GM18520 (cell line): Measurements from ENCODE around the gene RUFY1.
A peak's percentile ranks its signal among the peaks of the same experiment; 100 is the strongest.
"Not testable (repeated sequence)": the region's sequence is repeated elsewhere in the genome, so short reads cannot be mapped to it uniquely, and the experiment has no call there.

Experiments
- ATAC-seq: cut with Tn5 transposase; IDR thresholded peaks from one replicate; pipeline ENCODE4 v1.9.1; 2021; ENCODE audit not compliant: unreplicated experiment

Gene RUFY1

DNA sequence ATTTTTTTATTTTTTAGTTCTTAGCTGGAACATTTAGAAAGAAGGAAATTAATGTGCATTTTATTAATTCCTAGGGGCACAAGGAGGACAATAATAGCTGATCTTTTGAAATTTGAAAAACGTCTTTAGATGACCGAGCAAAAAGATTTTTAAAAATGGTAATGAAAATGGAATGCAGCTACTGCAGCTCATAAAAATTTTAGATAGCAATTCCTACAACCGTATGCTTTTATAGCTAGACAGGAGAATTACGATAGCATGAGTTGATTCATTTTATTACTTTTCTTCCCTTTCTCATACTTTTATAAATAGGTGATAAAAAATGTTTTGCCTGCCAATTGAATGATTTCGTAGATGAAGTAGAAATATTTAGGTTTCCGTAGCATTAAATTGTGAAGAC lies 13.7 kb upstream of the RUFY1 start:
- ATAC-seq = no peak

DNA sequence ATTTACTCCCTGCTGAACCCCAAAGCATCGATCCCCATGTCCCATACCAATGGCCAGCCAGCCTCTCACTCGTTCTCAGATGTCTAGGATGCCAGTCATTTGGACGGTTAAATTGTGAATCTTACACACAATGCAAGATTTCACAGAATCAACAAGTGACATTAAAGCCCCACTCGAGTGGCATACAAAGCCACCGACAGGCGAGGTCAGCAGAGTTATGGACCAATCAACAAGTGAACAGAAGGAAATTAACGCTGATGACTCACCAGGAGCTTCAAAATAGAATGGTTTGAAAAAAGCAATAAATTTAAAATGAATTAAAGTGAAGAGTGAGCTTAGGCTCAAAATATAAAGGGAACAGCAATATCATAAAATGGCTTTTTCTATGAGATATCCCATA lies 8.2 kb upstream of the RUFY1 start:
- no peak for ATAC-seq

- not testable (repeated sequence) for ATAC-seq
These were observed 7.1 kb upstream of the RUFY1 start for GRCh38 chr5:179543275-179543674.

DNA sequence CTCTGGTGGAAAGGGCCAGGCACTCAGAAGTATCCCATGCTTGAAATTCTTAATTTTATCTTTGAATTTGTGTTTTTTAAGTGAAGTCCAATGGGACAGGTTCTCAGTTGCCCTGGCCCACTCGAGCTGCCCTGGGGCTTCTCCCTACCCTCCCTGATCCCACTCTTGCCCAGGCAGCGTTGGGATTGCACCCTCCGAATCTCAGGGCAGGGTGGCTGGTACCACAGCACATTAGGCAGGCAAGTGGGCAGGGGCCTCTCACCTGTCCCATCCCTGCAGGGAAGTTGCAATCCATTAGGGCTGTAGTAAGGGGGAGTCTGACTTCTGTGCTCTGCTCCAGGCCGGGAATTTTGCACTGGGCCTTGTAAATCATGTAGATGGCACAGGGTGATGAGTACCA lies 2.7 kb downstream of the RUFY1 start:
- ATAC-seq = no peak

DNA sequence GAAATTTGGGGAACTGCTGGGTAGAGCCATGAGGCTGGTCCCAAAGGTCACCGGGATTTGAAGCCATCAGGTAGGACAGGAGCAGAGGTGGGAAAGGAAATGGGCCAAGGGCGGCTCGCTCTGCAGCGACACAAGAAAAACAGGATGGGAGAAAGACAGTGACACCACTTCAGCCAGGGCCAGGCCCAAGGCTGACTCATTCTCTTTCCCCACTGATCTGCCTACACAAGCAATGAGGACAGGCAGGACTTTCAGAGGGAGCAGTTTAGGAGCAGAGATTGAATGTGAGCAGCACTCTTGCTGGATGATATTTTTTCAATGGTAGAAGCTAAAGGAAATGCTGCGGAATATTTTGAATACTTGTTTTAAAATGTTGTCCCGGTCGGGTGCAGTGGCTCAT lies 3.5 kb downstream of the RUFY1 start:
- ATAC-seq = no peak

GRCh38 chr5:179554981-179555380 lies 4.6 kb downstream of the RUFY1 start:
- no peak for ATAC-seq

DNA sequence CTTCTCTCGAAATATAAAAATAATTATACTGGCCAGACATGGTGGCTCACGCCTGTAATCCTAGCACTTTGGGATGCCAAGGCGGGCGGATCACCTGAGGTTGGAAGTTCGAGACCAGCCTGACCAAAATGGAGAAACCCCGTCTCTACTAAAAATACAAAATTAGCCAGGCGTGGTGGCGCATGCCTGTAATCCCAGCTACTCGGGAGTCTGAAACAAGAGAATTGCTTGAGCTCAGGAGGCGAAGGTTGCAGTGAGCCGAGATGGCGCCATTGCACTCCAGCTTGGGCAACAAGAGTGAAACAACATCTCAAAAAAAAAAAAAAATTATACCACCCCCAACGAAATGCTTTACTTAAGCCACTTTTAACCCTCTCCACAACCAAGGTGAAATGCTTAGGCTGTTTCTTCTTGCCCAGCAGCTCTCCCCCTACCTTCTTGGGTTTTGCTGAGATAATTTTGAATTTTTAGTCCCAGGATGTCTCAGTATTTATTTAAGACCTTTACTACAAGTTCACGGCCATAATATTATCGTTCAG lies 8.0 kb downstream of the RUFY1 start:
- not testable (repeated sequence) for ATAC-seq

- ATAC-seq = no peak
These were observed 8.6 kb downstream of the RUFY1 start for GRCh38 chr5:179558932-179559283.

DNA sequence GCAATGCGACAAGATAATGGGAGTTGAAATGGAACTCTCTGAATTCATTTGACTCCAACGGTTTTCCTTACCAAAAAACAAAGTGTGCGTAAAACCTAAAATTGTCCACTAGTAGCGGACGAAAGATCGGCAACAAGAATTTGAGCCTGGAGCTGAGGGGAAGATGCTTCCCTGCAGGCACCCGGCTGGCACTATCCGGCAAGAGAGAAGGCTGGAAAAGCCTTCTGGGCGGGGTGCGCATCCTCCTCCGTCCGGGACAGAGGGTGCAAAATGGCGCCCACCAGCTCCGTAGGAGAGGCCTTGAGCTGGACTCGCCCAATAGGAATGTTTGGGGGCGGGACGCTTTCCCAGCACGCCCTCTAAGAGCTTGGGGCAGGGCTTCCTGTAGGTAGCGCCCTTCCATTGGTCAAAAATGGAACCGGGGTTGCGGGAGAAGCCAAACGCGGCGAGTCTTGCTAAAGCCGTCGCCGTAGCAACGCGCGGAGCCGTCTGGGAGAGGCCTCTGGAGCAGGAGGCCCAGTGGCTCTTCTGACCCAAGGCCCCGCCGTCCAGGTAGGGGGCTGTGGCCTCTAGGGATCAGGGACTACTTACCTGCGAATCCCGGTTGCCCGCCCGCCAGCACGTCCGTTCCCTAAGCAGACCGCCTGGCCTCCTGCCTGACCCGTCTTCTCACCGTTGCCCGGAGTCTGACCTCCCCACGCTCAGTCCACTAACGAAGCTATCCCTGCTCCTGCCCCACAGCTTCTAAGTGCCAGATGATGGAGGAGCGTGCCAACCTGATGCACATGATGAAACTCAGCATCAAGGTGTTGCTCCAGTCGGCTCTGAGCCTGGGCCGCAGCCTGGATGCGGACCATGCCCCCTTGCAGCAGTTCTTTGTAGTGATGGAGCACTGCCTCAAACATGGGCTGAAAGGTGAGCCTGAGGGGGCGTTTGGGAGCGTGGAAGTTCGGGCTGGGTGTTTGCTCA lies 9.2 kb downstream of the RUFY1 start:
- ATAC-seq = peak; percentile 98

GRCh38 chr5:179564526-179564925 lies 14.2 kb downstream of the RUFY1 start:
- no peak for ATAC-seq

GRCh38 chr5:179568721-179569120 lies 18.4 kb downstream of the RUFY1 start:
- no peak for ATAC-seq

- no peak for ATAC-seq
These were observed 22.0 kb downstream of the RUFY1 start for GRCh38 chr5:179572386-179572785.

DNA sequence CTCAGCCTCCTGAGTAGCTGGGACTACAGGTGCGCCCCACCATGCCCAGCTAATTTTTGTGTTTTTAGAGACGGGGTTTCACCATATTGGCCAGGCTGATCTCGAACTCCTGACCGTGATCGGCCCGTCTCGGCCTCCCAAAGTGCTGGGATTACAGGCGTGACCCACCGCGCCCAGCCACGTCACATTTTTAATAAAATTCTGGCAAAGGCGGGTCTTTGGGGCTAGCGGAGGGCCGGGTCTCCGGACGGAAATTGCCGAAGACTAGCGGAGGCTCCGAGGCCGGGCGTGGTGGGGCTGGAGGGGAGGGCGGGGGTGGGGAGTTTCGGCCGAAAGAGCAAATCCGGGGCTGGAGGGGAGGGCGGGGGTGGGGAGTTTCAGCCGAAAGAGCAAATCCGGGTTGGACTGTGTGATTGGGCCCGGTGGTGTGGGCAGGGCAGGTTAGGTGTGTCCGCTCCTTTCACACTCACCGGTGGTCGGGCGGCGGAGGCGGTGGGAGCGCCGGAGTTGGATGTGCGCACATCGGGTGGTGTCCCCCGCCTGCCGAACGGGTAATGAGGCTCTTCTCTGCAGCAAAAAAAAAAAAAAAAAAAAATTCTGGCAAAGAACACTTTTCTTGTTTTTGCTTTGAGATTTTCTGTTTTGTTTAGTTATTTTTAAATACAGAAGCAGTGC lies 27.1 kb downstream of the RUFY1 start:
- ATAC-seq = no peak

DNA sequence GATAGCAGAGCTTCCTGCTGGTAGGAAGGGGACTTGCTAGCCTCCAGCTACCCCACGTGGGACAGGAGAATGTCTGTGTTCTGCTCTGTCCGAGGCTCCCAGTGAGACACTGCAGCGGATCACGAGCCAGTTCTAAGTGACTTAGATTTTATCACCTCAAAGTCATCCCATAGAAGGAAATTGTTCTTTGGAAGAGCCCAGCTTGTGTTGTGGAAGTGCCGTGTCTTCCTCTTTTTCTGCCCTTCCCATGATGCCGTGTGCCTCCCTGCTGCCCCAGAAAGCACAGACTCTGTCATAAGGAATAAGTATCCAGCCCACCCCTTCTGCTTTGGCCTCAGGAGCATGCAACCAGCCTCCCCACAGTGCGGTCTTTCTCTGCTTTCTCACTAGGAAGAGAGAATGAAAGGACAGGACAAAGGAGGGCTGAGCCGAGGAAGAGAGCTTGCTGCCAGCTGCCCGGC lies 35.6 kb downstream of the RUFY1 start:
- no peak for ATAC-seq

GRCh38 chr5:179588166-179588565 lies 37.8 kb downstream of the RUFY1 start:
- ATAC-seq = no peak

- no peak for ATAC-seq
These were observed 45.6 kb downstream of the RUFY1 start for GRCh38 chr5:179595916-179596315.

- ATAC-seq = no peak
These were observed 46.1 kb downstream of the RUFY1 start for GRCh38 chr5:179596421-179596820.

- no peak for ATAC-seq
These were observed 48.7 kb downstream of the RUFY1 start for GRCh38 chr5:179599100-179599499.

- no peak for ATAC-seq
These were observed 49.2 kb downstream of the RUFY1 start for GRCh38 chr5:179599566-179599965.

GRCh38 chr5:179599973-179600372 lies 49.6 kb downstream of the RUFY1 start:
- ATAC-seq = no peak

- ATAC-seq = no peak
These were observed 51.7 kb downstream of the RUFY1 start for GRCh38 chr5:179601871-179602625.
